HCT116 (cell line): ENCODE data around the gene CRISPLD2. TPM values are rescaled to one million over a fixed set of nuclear protein-coding genes. Genes with fewer than 3 reads are reported as not detected.

ENCODE experiments used
- ATAC-seq: fragments of 200-7000 bp; cut with Tn5 transposase; 2 replicates; pipeline ENCODE4 v1.9.1; 2020; ENCODE audit warnings: mild to moderate bottlenecking, moderate library complexity
- BruUV-seq: library from RNA; stranded (reverse); fragments of 400-500 nt; replicated peaks from 2 replicates; lab custom pipeline; 2021; lab: Mats Ljungman, UMichigan
- CTCF ChIA-PET: fragments of 300-600 bp; sonication (Branson Sonifier 250); formaldehyde crosslinking; loops from one replicate; lab custom pipeline; 2021; ENCODE audit warnings: antibody characterized with exemption; lab: Charles Lee
- POLR2A ChIA-PET: fragments of 300-600, 350-600 bp; sonication (Branson Sonifier 250); formaldehyde crosslinking; loops from one replicate; lab custom pipeline; 2021; ENCODE audit warnings: antibody characterized with exemption; lab: Charles Lee
- RAD21 ChIA-PET, 2 experiments: fragments of 300-600 bp; sonication (Branson Sonifier 250); formaldehyde crosslinking; loops; one replicate each; lab custom pipeline; 2023; ENCODE audit warnings: low total read pairs in 2 of 2; ENCODE audit not compliant: uncharacterized antibody in 2 of 2, unreplicated experiment in 2 of 2, low non-redundant PET in 1 of 2; lab: Charles Lee
- DNase-seq: peaks from one replicate; pipeline ENCODE4 v3.0.0-alpha.2; 2010; ENCODE audit warnings: low read depth, low spot score
- H2AFZ ChIP-seq: fragments of 200-600 bp; shearing (Covaris generic), sonication (generic); 2 replicates; pipeline ENCODE4 v1.6.1; 2017; ENCODE audit warnings: low read depth, mixed run types, mixed read lengths, antibody characterized with exemption, low read length; ENCODE audit not compliant: poor library complexity, severe bottlenecking
- H3K27ac ChIP-seq: 2 replicates; pipeline ENCODE4 v1.5.1; 2012; ENCODE audit warnings: low read depth, low read length
- H3K27me3 ChIP-seq: fragments of 200-600 bp; sonication (generic); 2 replicates; pipeline ENCODE4 v1.6.1; 2016; ENCODE audit warnings: mixed run types, low read length, mixed read lengths; ENCODE audit not compliant: insufficient read depth
- H3K36me3 ChIP-seq, 2 experiments: fragments of 200-500 bp in 1 of 2; fragments of 200-600 bp in 1 of 2; sonication (Bioruptor generic) in 1 of 2; sonication (generic) in 1 of 2; 2 replicates each; pipeline versions ENCODE4 v1.5.1 to v1.6.1; 2014 to 2016; ENCODE audit warnings: low read length in 2 of 2, inconsistent platforms in 1 of 2, mixed read lengths in 1 of 2, mixed run types in 1 of 2; ENCODE audit not compliant: insufficient read depth in 2 of 2, control insufficient read depth in 1 of 2
- H3K4me1 ChIP-seq, 2 experiments: fragments of 200-600 bp in 1 of 2; sonication (generic) in 1 of 2; 2 replicates each; pipeline versions ENCODE4 v1.5.1 to v1.6.1; 2012 to 2017; ENCODE audit warnings: low read length in 2 of 2, inconsistent platforms in 1 of 2, mild to moderate bottlenecking in 1 of 2, mixed read lengths in 1 of 2, mixed run types in 1 of 2, moderate library complexity in 1 of 2; ENCODE audit not compliant: insufficient read depth in 2 of 2, control insufficient read depth in 1 of 2
- H3K4me2 ChIP-seq: fragments of 200-600 bp; sonication (generic); 2 replicates; pipeline ENCODE4 v1.6.1; 2017; ENCODE audit warnings: mixed run types, low read length, mixed read lengths
- H3K4me3 ChIP-seq, 2 experiments: fragments of 200-600 bp in 1 of 2; sonication (generic) in 1 of 2; replicated peaks in 1 of 2; 2 replicates each; pipeline ENCODE4 v1.5.1; 2011 to 2016; ENCODE audit warnings: low read length in 2 of 2, control low read depth in 1 of 2, low read depth in 1 of 2, mild to moderate bottlenecking in 1 of 2, mixed read lengths in 1 of 2, mixed run types in 1 of 2
- H3K79me2 ChIP-seq: fragments of 200-600 bp; sonication (generic); 2 replicates; pipeline ENCODE4 v1.6.1; 2017; ENCODE audit warnings: mild to moderate bottlenecking, mixed run types, low read length, moderate library complexity, mixed read lengths; ENCODE audit not compliant: insufficient read depth
- H3K9ac ChIP-seq: fragments of 200-600 bp; sonication (generic); 2 replicates; pipeline ENCODE4 v1.6.1; 2016; ENCODE audit warnings: low read length, mixed read lengths
- H3K9me2 ChIP-seq: fragments of 200-600 bp; sonication (generic), shearing (Covaris generic); 2 replicates; pipeline ENCODE4 v1.6.1; 2017; ENCODE audit warnings: mixed run types, mild to moderate bottlenecking, moderate library complexity; ENCODE audit not compliant: insufficient read depth
- H3K9me3 ChIP-seq, 2 experiments: fragments of 200-500 bp in 1 of 2; fragments of 200-600 bp in 1 of 2; sonication (Bioruptor generic) in 1 of 2; sonication (generic) in 1 of 2; 2 replicates each; pipeline ENCODE4 v1.6.1; 2014 to 2017; ENCODE audit warnings: low read length in 2 of 2, mixed read lengths in 2 of 2, inconsistent platforms in 1 of 2, low read depth in 1 of 2, mild to moderate bottlenecking in 1 of 2, mixed run types in 1 of 2, moderate library complexity in 1 of 2; ENCODE audit not compliant: control insufficient read depth in 1 of 2, insufficient read depth in 1 of 2
- H4K20me1 ChIP-seq: fragments of 200-600 bp; sonication (generic), shearing (Covaris generic); 2 replicates; pipeline ENCODE4 v1.6.1; 2017; ENCODE audit warnings: mixed run types, mild to moderate bottlenecking, moderate library complexity; ENCODE audit not compliant: insufficient read depth
- CBX3 ChIP-seq: IDR thresholded peaks from 2 replicates; pipeline ENCODE4 v1.6.1; 2012; ENCODE audit warnings: low read depth
- CEBPB ChIP-seq: IDR thresholded peaks from 2 replicates; pipeline ENCODE4 v1.6.1; 2012; ENCODE audit warnings: low read depth
- EGR1 ChIP-seq: IDR thresholded peaks from 2 replicates; pipeline ENCODE4 v1.6.1; 2012; ENCODE audit warnings: low read depth
- ELF1 ChIP-seq: IDR thresholded peaks from 2 replicates; pipeline ENCODE4 v1.6.1; 2012; ENCODE audit warnings: low read depth, borderline replicate concordance
- EZH2 ChIP-seq: fragments of 200-600 bp; sonication (generic); IDR thresholded peaks from 2 replicates; pipeline ENCODE4 v1.6.1; 2017; ENCODE audit warnings: antibody characterized with exemption, mixed run types
- EZH2phosphoT487 ChIP-seq: fragments of 200-600 bp; IDR thresholded peaks from 2 replicates; pipeline ENCODE4 v1.6.1; 2018; ENCODE audit warnings: antibody characterized with exemption, borderline replicate concordance
- JUND ChIP-seq: IDR thresholded peaks from 2 replicates; pipeline ENCODE4 v1.6.1; 2012
- MAX ChIP-seq: IDR thresholded peaks from 2 replicates; pipeline ENCODE4 v1.6.1; 2012
- POLR2AphosphoS5 ChIP-seq: IDR thresholded peaks from 2 replicates; pipeline ENCODE4 v1.6.1; 2011; ENCODE audit warnings: mild to moderate bottlenecking, low read depth, low read length, moderate library complexity
- RAD21 ChIP-seq: IDR thresholded peaks from 2 replicates; pipeline ENCODE4 v1.6.1; 2012; ENCODE audit warnings: low read depth, mild to moderate bottlenecking
- SRF ChIP-seq: IDR thresholded peaks from 2 replicates; pipeline ENCODE4 v1.6.1; 2012; ENCODE audit warnings: low read depth
- TCF7L2 ChIP-seq: IDR thresholded peaks from 2 replicates; pipeline ENCODE4 v1.7.0; 2011; ENCODE audit warnings: borderline replicate concordance, inconsistent platforms; ENCODE audit not compliant: insufficient read depth, insufficient read length; ENCODE audit errors: extremely low read depth
- ZFX ChIP-seq: fragments of 450-650 bp; IDR thresholded peaks from 2 replicates; pipeline ENCODE4 v1.6.1; 2017
- ZNF274 ChIP-seq: fragments of 200-500 bp; sonication (Bioruptor generic); IDR thresholded peaks from 2 replicates; pipeline ENCODE4 v1.6.1; 2014; ENCODE audit warnings: mild to moderate bottlenecking, low read depth, low read length, inconsistent platforms
- intact Hi-C: fragments of 100-400 bp; cut with micrococcal nuclease; formaldehyde crosslinking; loops from 2 replicates; pipeline ENCODE4 v1.10.0; 2022
- total RNA-seq: library from RNA; stranded (reverse); gene quantifications from one replicate; pipeline ENCODE4 v1.2.1, GENCODE V29; 2021; ENCODE audit not compliant: unreplicated experiment
- TF ChIP-seq, protein P1 (sequence below): IDR thresholded peaks from 2 replicates; pipeline ENCODE4 v1.6.1; 2012
- TF ChIP-seq, protein P2 (sequence below): IDR thresholded peaks from 2 replicates; pipeline ENCODE4 v1.6.1; 2012; ENCODE audit warnings: low read depth

CRISPLD2 gene
- total RNA-seq, 1 experiment from 2014 or later, result 4.6 TPM

DNA sequence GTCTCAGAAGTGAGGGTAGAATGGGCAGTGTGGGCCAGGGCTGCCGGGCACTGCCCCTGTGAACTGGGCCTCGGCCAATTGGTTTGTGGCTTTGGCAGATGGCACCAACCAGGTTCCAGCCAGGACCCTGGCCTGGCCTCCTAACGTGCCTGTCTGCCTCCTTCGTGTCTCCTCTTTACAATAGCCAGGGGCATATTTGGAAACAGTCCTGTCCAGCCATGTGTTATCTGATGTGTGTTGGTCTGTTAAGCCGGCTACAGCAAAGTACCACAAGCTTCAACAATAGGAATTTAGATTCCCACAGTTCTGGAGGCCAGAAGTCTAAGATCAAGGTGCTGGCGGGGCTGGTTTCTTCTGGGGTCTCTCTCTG lies 14.6 kb downstream of the CRISPLD2 start:
- Histone ChIP-seq H3K9ac (no peak overlapping the region), H3K27me3 (no peaks in the 10 kb centered on the region)
- RAD21 ChIA-PET, result no interaction called here

More for the DNA sequence above, 14.6 kb downstream of the CRISPLD2 start:
- TF ChIP-seq MAX (no peak), POLR2AphosphoS5 (no peak), ZFX (no peak), ELF1 (no peak), RAD21 (no peak), EZH2 (no peak), JUND (no peak), SRF (no peak), EZH2phosphoT487 (no peak), CBX3 (no peak), EGR1 (no peak), TCF7L2 (no peak), CEBPB (no peak), ZNF274 (no peak)
- TF ChIP-seq, protein P1, sequence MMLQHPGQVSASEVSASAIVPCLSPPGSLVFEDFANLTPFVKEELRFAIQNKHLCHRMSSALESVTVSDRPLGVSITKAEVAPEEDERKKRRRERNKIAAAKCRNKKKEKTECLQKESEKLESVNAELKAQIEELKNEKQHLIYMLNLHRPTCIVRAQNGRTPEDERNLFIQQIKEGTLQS, result no peak
- TF ChIP-seq, protein P2, sequence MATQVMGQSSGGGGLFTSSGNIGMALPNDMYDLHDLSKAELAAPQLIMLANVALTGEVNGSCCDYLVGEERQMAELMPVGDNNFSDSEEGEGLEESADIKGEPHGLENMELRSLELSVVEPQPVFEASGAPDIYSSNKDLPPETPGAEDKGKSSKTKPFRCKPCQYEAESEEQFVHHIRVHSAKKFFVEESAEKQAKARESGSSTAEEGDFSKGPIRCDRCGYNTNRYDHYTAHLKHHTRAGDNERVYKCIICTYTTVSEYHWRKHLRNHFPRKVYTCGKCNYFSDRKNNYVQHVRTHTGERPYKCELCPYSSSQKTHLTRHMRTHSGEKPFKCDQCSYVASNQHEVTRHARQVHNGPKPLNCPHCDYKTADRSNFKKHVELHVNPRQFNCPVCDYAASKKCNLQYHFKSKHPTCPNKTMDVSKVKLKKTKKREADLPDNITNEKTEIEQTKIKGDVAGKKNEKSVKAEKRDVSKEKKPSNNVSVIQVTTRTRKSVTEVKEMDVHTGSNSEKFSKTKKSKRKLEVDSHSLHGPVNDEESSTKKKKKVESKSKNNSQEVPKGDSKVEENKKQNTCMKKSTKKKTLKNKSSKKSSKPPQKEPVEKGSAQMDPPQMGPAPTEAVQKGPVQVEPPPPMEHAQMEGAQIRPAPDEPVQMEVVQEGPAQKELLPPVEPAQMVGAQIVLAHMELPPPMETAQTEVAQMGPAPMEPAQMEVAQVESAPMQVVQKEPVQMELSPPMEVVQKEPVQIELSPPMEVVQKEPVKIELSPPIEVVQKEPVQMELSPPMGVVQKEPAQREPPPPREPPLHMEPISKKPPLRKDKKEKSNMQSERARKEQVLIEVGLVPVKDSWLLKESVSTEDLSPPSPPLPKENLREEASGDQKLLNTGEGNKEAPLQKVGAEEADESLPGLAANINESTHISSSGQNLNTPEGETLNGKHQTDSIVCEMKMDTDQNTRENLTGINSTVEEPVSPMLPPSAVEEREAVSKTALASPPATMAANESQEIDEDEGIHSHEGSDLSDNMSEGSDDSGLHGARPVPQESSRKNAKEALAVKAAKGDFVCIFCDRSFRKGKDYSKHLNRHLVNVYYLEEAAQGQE, result no peak
- TF ChIP-seq, all 23 proteins: peak for 0
- CTCF ChIA-PET, result no interaction called here
- no peak for DNase-seq
- POLR2A ChIA-PET, result no interaction called here
- Histone ChIP-seq H3K4me2 (no peak overlapping the region), H2AFZ (no peak overlapping the region), H3K36me3 (no peaks in the 10 kb centered on the region), H3K79me2 (no peaks in the 10 kb centered on the region), H3K4me1 (peaks cover 25 to 41% of the 10 kb centered on the region in 2 experiments), H4K20me1 (no peaks in the 10 kb centered on the region), H3K9me2 (no peaks in the 10 kb centered on the region), H3K4me3 (no peak overlapping the region), H3K27ac (no peak overlapping the region), H3K9me3 (no peaks in the 10 kb centered on the region)
- intact Hi-C loops, result no loop called here
- BruUV-seq, result no TSS peak
- no peak for ATAC-seq
